ELF-1 (cell line): Measurements from ENCODE around the gene EME2.

Experiments
- DNase-seq: peaks from one replicate; pipeline ENCODE4 v3.0.0-alpha.2; 2016; ENCODE audit warnings: low read depth, low spot score

The EME2 gene

DNA sequence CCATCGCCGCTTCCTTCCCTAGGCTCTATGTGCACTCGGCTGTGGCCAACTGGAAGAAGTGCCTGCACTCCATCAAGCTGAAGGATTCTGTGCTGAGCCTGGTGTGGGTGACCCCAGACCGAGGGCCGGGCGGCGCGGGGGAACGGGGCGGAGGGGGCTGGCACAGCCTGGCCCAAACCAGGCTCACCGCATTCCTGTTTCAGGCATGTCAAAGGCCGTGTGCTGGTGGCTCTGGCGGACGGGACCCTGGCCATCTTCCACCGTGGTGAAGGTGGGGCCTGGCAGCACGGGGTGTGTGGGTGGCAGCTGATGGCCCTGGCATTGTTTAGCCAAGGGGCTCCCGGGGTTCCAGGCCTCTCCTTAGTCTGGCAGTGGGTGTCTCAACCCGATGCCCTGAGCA is 5.9 kb upstream of the EME2 start:
- no peak for DNase-seq

DNA sequence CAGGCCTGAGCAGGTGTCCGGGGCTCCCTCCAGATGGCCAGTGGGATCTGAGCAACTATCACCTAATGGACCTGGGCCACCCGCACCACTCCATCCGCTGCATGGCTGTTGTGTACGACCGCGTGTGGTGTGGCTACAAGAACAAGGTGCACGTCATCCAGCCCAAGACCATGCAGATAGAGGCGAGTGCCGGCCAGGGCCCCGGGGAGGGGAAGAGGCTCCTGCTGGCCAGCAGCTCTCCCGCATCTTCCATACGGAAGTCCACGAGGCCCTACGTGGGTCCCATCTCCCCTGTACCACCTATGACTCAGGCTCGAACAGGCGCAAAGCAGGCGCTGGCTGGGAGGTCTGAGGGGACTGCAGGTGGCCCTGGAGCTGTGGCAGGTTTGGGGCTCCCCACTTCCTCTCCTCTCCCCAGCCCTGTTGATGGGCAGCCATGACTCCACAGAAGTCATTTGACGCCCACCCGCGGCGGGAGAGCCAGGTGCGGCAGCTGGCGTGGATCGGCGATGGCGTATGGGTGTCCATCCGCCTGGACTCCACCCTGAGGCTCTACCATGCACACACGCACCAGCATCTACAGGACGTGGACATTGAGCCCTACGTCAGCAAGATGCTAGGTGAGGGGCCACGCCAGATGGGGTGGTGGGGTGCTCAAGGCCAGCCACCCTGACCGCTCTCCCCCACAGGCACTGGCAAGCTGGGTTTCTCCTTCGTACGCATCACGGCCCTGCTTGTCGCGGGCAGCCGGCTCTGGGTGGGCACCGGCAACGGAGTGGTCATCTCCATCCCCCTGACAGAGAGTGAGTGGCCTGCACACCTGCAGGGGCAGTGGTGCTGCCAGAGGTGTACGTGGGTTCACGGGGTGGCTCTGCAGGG is 5.3 kb upstream of the EME2 start:
- no peak for DNase-seq

DNA sequence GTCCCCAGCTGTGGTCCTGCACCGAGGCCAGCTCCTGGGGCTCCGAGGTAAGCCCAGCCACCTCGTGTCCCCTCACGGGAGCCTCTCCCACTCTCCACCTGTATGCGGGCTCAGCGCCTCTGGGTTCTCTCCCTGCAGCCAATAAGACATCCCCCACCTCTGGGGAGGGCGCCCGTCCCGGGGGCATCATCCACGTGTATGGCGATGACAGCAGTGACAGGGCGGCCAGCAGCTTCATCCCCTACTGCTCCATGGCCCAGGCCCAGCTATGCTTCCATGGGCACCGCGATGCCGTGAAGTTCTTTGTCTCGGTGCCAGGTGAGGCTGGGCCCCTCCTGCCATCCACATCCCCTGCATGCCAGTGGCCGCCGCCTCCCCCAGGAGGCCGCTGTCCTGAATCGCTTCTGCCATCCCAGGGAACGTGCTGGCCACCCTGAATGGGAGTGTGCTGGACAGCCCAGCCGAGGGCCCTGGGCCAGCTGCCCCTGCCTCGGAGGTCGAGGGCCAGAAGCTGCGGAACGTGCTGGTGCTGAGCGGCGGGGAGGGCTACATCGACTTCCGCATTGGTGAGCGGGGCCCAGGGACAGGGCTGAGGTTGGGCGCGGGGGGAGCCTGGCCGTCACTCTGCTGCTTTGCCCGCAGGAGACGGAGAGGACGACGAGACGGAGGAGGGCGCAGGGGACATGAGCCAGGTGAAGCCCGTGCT is 4.4 kb upstream of the EME2 start:
- no peak for DNase-seq

DNA sequence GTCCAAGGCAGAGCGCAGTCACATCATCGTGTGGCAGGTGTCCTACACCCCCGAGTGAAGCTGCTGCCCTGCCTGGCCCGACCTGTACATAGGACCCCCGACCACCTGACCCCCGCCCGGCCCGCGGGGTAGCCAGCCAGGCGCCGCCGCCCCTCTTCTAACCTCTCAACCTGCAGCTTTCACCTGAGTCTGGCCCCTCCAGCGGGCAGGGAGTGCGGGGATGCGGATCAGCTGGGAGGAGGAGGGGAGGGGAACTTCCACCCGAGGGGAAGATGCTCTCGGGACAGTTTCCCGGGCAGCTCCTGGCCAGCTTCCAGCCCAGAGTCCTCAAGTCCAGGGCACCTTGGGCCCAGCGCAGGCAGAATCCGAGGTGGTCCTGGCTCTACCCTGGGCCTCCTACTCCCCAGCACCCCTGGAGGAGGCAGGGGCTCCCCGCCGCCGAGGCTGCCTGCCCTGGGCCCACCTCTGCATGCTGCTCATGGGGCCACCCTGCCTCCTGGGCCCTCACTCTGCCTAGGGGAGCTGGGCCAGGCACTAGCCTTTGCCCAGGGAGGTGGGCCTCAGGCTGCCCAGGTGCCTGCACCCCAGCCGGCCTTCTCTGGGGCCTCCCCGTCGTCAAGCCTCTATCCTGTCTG is 3.7 kb upstream of the EME2 start:
- no peak for DNase-seq

DNA sequence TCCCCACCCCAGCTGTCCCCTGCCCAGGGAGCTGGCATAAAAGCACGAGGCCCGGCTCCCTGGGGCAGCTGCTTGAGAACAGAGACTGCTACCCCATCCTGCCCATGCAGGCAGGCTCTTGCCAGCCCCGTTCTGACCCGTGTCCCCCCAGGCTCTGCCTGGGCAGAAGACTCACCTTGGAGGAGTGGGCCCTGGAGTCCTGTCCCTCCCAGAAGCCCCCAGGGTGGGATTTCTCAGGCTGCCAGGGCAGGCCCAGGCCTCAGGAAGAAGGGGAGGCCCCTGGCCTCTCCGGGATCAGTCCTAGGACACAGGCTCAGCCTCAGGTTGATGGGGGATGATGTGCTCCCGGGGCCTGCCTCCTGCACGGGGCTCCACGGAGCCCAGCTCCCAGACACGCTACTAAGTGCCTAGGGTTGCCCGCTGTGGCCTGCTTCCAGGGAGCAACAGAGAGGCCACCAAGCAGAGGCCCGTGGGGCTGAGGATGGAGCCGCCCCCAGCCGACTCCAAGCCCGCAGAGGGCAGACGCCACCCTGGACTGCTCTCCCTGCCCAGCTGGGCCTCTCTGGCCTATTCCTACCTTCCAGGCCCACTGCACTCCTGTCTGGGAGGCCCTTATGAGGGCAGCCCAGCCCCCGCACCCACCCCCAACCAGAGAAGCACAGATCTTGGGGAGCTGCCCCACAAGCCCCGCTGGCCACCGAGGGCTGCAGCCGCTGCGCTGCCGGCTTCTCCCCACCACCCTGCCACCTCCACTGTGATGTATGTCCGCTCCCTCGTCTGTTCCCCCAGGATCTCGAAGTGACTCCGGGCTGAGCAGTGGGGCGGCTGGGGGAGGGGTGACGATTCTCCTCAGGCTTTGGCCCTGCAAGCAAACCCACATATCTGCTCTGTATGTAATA is 3.0 kb upstream of the EME2 start:
- DNase-seq: no peak

DNA sequence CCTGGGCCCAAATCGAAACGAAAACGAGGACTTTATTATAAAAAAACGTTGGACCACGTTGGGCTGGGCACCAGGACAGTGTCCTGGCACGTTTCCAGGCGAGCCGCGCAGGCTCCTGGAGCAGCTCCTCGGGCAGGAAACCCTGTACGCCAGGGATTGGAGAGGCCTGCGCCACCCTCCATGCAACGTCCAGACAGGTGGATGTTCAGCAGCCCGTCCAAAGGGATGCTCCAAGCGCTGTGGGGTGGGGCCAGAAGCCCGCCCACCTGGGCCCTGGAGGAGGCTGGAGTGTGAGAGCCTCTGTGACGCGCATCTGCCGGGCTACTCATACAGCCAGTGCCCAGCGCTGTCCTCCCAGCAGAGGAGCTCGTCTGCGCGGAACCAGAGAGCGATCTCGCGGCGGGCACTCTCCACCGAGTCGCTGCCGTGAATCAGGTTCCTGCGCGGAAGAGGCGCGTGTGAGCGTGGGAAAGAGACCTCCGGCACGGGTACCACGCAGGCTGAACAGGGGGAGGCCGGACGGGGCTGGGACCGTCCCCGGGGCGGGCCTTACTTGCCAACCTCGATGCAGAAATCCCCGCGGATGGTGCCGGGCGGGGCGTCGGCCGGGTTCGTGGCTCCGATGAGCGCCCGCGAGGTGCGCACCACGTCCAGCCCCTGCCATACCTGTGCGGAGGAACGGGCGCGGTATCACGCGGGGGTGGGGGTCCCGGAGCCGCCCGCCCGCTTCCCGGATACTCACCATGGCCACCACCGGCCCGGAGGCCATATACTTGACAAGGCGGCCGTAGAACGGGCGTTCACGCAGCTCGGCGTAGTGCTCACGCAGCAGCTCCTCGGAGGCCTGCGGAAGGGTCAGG is 2.1 kb upstream of the EME2 start:
- DNase-seq: peak; percentile 53

DNA sequence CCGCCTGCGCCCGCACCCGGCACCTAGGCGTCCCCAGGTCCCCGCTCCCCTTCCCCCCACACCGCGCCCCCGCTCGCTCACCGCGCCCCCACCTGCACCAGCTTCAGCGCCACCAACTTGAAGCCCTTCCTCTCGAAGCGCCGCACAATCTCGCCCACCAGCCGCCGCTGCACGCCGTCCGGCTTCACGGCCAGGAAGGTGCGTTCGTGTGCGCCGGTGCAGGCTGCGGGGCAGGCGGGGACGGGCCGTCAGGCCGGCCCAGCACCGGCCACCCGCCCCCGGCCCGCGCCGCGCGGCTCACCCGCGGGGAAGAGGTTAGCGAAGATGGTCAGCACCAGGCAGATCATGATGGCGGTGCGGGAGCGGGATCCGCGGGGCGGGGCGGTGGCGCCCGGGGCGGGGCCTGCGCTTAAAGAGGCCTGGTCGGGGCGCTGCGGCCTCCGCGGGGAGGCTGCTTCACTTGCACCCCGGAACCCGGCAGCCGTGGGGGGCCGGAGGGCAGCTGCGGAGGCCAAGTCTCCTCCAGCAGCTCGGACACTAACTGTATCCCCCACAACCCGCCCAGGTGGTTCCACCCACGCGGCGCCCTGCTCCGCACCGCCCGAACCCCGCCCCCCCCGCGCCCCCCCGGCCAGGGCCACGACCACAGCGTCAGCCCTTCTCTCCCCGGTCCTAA is 1.3 kb upstream of the EME2 start, which contains the start of gene NME3:
NME3 (minus strand) TSS at position 356 of the 676 bp plus-strand sequence; CDS start at position 347, 9 bp downstream.
- no peak for DNase-seq

DNA sequence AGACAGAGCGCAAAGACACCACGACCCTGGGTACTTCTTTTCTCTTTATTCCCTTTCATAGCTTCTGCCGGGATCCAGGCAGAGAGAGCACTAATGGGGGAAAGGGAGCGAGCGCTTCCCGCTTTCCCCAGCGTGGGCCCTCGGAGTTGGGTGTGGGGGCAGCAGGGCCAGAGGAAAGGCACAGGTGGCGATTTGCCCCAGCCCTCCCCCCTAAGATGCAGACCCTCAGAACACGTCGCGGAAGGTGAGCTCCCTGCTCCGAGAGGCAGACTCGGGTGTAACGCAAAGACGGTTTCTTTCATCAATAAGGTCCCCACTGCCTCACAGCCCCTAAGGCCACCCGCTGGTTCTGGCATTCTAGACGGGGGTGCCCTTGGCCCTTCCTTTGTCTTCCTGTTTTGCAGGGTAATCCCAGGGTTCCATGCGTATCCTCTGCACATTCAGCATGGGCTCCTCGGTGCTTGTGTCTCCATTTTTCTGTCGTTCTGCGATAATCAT is 697 bp upstream of the EME2 start:
- peak; percentile 42 for DNase-seq

DNA sequence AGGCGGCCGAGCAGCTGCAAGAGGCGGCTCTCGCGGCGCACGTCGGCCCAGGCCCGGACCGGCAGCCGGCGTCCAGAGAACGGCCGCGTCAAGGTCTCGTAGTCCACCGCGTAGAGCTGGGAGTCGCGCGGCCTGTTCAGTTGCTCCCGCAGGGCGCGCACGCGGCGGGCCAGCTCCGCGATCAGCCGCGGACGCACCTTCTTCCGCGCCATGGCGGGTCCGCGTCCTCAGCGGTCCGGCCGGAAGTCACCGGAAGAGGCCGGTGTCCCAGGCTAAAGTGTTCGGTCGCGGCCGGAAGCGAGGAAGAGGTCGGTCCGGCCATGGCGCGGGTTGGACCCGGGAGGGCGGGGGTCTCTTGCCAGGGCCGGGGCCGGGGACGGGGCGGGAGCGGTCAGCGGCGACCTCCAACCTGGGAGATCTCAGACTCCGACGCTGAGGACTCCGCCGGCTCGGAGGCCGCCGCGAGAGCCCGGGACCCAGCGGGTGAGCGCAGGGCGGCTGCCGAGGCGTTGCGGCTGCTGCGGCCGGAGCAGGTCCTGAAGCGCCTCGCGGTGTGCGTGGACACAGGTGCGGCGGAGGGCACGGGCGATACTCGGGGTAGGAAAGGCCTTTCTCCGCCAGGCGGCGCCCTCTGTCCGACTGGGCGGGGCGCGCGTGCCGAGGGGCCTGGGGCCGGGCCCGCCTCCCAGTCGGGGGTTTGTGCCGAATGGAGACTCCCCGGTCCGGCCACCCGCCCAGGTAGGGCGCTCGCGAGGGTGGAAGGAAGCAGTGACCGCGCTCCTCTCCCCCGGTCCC is 495 bp downstream of the EME2 start, which contains the start of gene MRPS34:
MRPS34 (minus strand) TSS at position 227 of the 795 bp plus-strand sequence; CDS start at position 212, 15 bp downstream.
- DNase-seq: peak; percentile 92

DNA sequence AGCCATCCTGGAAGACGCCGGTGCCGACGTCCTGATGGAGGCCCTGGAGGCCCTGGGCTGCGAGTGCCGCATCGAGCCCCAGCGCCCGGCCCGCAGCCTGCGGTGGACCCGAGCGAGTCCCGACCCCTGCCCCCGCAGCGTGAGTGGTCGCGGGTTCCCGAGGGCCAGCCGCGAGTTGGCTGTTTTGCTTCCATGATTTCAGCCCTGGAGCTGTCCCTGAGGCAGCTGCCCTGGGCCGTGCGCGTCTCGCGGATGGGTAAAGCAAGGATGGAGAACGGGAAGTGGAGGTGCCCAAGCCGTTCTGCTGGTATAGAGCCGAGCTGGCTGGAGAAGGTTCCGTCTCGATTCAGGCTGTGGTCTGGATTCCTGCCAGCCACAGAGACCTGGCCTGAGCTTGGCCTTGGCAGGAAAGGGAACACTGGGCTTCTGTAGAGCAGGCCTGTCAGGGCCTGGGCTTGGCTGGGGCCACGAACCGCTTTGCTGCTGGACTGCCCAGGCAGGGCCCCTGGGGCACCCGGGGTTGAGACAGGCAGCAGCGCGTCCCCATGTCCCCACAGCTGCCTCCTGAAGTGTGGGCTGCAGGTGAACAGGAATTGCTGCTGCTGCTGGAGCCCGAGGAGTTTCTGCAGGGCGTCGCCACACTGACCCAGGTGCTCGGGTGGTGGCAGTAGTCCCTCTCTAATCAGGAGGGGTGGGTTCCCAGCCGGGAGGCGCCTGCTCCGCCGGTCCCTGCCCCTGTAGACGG is 1.3 kb downstream of the EME2 start:
- DNase-seq: no peak

DNA sequence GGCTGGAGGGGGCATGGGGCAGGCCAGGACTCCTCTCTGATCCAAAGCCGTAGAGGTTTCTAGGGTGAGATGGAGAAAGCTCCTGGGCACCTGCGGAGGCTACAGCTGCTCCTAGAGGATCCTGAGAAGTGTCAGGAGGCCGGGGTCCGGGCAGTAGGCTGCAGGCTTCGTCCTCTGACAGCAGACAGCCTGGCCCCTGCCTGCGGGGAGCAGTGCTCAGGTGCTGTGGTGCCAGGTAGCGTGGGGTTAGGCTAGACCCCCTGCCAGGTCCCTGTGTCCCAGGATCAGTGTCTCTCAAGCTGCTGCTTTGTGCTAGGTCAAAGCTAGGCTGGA is 1.8 kb downstream of the EME2 start:
- DNase-seq: no peak

DNA sequence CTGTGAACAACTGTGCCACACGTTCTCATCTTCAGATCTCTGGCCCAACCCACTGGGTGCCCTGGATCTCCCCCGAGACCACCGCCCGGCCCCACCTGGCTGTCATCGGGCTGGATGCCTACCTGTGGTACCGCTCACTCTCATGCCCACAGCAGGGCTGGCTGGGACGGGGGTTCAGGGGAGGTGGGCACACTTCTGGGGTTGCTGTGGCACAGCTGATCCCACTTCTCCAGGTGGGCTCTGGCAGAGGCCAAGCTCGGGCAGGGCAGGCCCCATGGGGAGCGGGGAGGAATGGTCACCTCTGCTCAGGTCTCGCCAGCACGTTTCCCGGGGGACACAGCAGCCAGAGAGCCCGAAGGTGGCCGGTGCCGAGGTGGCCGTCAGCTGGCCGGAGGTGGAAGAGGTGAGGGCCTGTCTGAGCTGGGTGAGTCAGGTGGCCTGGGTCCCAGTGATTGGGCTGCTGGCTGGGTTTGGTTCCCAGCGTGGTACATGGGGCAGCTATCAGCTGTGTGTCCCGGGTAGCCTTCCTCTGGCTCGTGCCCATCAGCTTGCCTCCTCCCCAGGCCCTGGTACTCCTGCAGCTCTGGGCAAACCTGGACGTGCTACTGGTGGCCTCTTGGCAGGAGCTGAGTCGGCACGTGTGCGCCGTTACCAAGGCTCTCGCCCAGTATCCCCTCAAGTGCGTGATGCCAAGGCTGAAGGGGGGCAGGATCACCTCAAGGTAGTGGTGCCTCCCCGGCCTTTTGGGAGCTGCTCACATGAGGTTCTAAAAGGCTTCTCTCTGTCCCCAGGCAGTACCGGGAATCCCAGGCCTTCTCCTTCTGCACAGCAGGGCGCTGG is 2.6 kb downstream of the EME2 start:
- no peak for DNase-seq

DNA sequence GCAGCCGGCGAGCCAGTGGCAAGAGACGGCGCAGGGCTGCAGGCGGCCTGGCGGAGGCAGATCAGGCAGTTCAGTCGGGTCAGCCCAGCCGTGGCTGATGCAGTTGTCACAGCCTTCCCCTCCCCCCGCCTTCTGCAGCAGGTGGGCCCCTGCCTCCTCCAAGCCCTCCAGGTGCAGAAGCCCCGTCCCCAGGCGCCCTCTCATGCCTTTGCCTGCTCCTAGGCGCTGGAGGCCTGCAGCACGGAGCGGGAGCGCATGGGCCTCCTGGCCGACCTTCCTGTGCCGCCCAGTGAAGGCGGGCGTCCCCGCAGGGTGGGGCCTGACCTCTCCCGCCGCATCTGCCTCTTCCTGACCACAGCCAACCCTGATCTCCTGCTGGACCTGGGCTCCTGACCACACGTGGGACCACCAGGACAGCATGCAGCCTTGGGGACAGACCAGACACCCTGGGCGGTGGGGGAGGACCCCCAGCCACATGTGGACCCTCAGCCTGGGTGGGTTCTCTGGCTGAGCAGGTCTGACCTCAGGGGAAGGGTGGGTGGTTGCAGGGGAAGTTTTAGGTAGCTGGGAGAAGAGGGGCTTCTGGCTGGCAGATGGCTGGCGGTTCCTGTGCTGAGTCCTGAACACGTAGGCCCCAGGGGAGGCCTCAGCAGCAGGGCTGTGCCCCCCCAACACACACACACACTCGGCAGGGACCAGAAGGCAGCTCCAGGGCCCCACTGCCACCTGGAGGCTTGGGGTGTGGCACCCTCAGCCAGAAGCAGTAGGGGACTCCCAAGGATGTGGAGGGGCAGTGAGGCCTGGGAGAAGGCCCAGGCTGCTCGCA is 3.4 kb downstream of the EME2 start:
- no peak for DNase-seq

DNA sequence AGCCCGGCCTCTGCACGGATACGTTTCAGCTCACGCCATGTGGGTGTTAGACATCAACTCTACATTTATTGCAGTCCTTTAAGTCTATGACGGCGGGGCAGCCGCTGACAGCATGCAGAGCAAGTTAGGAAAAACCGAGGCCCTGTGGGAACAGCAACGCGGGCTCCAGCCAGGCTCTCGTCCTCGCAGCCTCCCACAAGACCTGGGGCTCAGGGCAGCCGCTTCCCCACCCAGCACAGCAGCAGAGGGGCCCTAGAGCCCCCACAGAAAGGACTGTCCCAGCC is 4.0 kb downstream of the EME2 start:
- DNase-seq: no peak

DNA sequence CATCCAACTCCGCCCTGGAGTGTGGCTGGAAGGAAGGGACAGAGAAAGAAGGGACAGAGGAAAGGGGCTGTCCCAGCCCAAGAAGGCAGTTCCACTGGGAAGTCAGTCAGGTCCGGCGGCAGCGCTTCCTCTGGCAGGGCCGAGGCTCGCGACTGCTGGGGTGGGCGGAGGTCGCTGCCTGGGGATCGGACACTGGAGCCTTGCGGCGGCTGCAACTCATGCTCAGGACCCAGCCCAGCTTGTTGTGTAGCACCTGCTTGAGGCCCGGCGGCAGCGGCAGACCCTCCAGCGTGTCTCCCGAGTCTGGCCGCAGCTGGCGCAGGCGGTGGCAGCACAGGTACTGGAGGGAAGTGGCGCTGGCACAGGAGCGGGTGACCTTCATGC is 4.4 kb downstream of the EME2 start:
- no peak for DNase-seq

DNA sequence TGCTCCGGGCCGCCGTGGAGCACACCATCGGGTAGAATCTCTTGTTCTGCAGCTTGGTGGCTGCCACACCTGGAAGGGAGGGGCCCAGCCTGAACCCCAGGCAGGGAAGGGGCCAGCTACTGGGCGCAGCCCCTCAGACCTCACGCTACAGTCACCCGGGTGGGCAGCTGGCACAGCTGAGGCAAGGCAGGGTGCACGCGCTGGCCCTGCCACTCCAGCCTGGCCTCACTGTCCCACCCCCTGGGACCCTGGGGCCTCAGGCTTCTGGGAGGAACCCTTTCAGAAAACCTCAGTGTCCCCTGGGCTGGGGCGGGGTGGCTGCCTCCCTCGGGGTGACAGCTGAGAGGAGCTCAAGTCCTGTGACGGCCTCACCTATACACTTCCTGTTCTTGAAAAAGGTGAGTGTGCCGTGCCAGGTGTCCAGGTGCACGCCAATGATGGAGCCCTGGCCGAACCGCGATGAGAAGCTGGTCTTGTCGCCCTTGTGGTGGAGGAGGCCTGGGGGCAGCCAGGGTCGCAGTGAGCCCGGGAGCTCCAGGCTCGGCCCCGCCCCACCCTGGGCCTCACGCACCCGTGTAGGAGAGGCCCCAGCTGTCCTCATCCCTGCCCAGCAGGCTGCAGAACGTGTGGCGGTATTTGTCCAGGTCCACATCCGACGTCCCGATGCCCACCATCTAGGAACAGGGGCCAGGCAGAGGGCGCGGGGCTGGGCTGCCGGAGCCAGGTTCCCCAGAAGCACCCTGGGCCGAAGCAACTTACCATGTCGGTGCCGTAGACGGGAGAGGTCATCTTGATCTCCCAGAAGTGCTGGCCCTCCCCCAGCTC is 5.0 kb downstream of the EME2 start:
- no peak for DNase-seq
